LHCN-M2 (cell line): ENCODE data around the gene ADH5. TPM values are rescaled to one million over a fixed set of nuclear protein-coding genes. Genes with fewer than 3 reads are reported as not detected.
"Not testable (repeated sequence)": the region's sequence is repeated elsewhere in the genome, so short reads cannot be mapped to it uniquely, and the experiment has no call there.

Source experiments
- DNase-seq: peaks from one replicate; pipeline ENCODE4 v3.0.0-alpha.2; 2012; ENCODE audit warnings: low read depth
- total RNA-seq: library from RNA; depleted of rRNA; stranded (reverse); fragments of >200 nt; gene quantifications from 2 replicates; pipeline ENCODE4 v1.2.3, GENCODE V29; 2014

ADH5 gene
- total RNA-seq, 1 experiment from 2014 or later: 140 TPM

DNA sequence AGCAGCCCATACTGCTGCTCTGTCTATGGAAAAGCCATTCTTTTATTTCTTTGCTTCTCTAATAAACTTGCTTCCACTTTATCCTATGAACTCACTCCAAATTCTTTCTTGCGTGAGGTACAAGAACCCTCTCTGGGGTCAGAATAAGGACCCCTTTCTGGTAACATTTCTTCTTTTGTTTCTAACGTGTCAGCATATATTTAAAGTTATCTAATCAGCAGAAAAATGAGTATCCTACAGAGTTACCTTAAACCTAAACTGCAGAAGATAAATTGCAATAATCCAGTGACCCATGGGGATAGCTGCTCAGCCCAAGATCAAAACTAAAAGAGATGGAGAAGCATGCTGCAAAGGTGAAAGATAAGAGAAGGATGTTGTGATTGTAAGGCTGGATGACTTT is 4.0 kb downstream of the ADH5 start:
- no peak for DNase-seq

DNA sequence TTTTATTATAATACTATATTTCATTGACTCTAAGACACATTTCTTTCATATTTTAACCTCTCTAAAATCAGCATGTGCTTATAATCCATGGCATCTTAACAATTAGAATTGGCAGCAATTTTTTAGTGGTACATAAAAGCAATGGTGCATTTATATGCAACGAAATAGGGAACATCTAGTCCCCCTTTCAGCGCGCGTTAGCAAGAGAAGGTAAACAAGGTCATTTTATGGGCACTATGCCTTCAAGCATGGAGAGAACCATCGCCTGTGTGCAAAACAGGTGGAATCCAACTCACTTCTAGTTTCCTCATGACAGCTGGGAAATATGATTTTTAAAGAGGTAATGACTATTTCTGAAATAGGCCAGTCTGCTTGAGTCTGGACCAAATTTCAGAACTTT is 6.4 kb downstream of the ADH5 start:
- DNase-seq: no peak

DNA sequence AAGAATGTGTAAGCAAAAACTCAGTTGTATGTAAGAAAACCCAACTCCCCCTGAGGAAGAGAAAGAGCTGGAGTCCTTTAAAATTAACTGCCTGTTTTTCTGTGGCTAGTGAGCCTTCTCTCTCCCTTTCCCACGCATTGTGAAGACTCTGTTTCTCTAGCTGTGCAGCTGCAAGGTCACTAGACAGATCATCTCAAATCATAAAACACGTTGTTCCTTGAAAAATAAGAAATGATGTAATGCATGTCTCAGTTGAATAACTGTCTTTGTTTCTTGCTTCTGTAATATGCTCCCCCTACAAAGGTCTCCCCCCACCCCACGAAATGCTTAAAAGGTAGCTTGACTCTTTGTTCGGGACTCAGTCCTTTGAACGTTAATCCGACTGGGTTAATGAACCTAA is 7.7 kb downstream of the ADH5 start:
- DNase-seq: not testable (repeated sequence)

DNA sequence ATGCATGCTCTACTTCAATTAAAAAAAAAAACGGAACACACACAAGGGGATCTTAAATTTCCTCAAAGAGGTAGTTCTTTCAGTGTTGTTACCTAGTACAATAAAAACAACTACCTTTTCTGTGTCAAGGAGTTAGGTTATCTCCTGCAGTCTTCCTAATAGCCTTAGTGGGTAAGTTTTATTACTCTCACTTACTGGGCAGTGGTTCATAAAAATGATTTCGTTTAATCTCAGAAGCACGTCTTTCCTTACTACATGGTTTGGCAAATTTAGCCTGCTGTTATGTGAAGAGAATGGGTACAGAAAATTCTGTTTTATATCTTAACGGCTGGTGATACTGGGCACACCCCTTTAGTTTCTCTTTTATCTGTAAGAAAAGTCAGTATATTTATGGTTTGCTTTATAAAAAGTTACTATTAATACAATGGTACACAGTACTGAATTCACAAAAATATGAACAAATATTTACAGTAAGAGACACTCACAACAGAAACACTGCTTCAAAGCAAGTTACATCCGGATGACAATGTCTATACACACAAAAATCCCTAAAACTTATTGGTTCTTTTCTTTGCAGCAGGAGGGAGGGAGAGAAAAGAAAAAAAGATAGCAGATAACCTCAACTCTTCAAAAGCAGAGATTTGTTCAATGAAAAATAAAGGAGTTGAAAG is 8.8 kb downstream of the ADH5 start:
- no peak for DNase-seq

DNA sequence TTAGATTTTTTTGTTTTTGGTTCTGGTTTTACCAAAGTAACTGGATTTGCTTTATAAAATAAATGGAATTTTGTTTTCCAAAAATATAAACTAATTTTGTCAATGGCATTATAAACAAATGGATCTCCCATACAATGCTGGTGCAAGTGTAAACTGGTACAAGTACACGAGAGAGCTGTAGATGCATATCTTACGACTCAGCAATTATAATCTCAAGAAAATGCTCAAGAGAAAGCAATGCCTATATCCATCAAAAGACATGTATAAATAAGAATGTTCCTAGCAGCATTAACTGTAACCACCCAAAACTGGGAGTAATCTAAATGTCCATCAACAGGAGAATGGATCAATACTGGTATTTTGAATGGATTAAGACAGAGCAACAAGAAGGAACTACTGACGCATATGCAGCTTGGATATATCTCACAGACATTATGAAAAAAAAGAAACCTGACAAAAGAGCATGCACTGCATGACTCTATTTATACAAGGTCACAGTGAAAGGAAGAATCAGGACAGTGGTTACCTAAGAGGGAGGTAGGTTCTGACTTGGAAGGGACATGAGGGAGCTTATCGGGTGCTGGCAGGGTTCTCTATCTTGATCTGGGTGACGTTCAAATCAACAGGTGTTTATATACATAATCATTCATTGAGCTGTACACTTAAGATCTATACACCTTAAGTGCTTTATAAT is 9.5 kb downstream of the ADH5 start:
- DNase-seq: no peak

DNA sequence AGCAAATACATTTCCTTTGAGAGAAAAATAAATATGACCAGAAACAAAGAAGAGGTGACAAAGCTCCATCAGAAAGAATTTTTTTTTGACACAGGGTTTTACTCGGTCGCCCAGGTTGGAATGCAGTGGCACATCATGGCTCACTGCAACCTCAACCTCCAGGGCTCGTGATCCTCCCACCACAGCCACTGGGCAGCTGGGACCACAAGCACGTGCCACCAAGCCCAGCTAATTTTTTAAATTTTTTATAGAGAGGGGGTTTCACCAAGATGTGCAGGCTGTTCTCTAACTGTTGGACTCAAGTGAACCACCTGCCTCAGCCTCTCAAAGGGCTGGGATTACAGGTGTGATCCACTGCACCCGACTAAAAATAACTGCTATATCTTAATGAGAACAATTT is 10.3 kb downstream of the ADH5 start:
- no peak for DNase-seq

DNA sequence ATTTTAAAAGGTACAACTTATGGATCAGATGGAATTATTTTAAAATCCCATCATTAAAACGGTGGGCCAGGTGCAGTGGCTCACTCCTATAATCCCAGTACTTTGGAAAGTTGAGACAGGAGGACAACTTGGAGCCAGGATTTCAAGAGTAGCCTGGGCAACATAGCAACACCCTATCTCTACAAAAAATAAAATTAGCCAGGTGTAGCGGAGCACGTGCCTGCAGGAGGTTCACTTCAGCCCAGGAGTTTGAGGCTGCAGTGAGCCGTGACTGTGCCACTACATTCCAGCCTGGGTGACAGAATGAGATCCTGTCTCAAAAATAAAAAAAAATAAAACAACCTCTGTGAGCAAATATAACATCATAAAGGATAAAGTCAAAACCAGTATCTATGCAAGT is 11.4 kb downstream of the ADH5 start:
- no peak for DNase-seq

DNA sequence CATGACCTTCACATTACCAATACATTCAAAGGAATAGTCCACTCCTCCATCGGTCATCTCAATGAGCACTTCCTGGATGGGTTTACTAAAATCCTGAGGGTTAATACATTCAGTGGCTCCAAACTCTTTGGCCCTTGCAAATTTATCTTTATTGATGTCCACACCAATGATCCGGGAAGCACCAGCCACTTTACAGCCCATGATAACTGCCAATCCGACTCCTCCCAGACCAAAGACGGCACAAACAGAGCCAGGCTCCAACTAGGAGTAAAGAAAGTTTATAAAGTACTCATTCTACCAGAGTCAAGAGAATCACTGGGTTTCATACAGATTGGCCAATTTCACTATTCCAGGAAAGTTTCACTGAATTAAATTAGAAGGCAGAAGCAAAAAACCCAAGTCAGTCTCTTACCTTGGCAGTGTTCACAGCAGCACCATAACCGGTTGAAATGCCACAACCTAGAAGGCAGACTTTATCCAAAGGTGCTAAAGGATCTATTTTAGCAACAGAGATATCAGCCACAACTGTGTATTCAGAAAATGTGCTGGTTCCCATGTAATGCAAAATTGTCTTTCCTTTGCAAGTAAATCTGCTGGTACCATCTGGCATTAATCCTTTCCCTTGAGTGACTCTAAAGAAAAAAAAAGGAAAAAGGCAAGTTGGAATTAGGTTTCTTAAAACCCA is 12.2 kb downstream of the ADH5 start:
- no peak for DNase-seq

DNA sequence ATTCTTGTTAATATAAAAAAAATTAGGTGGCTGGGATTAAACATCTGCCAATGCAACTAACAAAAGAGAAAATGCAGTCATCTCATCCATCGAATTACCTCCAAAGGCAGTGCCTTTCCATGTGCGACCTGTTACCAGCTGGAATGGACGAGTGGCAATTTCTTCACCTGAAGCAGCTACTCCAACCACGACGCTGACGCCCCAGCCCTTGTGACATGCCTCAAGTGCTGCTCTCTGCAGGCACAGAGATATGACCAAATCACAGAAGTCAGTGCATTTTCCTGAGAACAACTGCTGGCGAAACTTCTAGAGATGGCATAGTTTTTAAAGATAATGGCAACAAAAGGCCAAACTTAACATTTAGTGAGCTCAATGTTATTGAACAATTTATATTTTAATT is 13.8 kb downstream of the ADH5 start:
- DNase-seq: no peak

DNA sequence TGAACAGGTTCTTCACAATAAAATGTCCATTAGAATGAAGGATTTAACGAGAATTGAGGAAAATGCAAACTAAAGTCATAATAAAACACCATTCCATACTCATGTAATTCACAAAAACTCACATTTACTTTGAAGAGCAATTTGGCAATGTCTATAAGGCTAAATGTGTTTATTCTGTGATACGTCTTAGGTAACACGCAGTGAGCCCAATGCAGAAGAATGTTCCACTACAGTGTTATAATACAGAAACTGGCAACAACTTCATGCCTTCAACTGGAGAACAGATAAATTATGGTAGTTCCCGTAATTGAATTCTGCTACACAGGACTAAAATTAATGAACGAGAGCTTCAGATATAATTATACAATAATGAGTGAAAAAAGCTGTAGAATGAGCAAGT is 17.4 kb downstream of the ADH5 start:
- no peak for DNase-seq

DNA sequence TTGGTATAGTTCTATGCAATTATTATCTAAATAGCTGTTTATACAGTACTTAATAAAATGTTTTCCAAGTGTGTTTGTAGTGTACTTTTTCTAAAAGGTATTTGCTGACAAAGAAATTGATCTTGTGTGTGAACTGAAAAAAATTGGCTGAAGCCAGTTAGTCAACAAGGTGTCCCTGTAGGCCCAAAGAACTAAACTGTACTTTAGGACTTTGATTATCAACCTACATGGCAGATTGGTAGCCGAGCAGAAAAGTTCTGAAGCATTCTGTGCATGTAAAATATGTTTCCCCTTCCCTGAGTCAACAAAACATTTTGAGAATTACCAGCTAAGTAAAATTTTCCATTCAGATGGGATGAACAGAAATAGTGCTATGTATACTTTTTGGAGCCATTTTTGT is 21.0 kb downstream of the ADH5 start:
- DNase-seq: no peak

DNA sequence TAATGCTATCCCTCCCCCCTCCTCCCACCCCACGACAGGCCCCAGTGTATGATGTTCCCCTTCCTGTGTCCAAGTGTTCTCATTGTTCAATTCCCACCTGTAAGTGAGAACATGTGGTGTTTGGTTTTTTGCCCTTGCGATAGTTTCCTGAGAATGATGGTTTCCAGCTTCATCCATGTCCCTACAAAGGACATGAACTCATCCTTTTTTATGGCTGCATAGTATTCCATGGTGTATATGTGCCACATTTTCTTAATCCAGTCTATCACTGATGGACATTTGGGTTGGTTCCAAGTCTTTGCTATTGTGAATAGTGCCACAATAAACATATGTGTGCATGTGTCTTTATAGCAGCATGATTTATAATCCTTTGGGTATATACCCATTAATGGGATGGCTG is 23.1 kb downstream of the ADH5 start:
- not testable (repeated sequence) for DNase-seq

DNA sequence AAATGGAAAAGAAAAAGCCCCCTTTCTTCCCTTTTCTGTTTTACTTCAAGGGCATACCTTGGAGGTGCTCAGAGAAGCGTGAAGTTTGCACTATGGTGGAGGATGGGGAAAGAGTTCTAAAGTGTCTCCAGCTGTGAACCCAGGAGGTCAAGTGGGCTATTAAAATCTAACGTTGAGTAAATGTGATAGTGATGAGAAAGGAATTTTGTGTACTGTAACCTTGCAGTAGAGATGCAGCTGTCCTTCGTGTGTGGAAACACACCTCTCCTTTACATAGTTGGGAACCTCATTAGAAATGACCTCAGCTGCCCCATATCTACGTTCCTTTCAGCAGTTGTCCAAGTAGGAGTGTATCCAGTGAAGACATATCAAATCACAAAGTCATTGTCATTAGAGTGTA is 26.5 kb downstream of the ADH5 start:
- DNase-seq: peak; percentile 84

DNA sequence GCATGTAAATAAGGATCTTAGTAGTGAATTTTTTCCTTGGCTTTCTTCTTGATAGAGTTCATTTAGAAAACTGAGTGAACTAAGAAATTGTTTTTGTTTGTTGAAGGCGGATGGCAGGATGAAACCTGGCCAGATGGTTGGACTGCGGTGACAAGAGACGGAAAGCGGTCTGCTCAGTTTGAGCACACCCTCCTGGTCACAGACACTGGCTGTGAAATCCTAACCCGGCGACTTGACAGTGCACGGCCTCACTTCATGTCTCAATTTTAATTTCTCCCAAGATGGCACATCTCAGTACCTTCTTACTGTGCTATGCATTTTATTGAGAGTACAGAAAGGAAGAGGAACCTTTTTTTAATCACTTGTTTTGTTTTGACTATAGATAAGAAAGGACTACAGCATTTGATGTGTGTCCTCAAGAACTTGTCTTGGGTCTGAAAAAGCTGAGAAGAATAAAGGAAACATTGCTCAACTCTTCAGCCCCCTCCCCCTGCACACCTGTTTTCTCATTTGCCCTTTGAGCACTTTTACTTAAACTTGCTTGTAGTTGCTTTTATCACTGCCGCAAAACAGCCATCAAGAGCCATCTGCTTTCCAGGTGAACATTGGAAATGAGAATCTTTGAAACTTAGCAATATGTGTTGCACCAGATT is 27.4 kb downstream of the ADH5 start:
- DNase-seq: no peak

DNA sequence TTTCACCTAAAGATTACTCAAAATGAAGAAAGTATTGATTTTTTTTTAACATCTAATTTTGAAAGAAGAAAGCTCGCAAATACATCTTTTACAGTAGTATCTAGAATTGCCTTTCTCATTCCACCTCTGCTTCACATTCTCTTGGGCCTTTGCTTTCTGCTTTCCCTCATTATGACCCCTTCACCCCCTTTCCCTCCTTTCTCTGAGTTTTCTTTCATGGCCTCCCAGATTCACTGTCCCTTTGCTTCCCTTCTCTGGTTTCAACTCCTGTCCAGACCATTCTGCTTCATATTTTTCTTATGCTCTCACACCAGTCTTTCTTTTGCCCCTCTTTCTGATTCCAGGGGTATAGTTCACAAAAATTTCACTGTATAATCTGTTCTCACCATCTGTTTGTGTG is 29.0 kb downstream of the ADH5 start:
- DNase-seq: no peak

DNA sequence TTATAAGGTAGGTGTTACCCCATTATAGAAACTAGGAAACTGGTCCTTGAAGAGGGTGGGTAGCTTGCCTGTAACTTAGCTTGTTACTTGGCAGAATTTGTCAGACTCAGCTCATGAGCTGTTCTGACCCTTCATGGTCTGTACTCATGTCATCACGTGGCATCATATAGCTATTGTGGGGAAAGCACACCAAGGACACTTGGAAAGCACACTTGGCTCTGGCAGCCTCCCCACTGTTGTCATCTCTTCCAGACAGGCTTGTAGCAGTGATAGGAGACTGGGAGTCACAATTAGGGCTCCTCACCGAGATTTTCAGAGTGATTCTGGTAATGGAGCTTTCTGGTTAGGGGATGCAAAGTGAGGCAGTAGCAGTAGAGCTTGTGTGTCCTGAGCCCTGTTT is 30.4 kb downstream of the ADH5 start:
- no peak for DNase-seq

DNA sequence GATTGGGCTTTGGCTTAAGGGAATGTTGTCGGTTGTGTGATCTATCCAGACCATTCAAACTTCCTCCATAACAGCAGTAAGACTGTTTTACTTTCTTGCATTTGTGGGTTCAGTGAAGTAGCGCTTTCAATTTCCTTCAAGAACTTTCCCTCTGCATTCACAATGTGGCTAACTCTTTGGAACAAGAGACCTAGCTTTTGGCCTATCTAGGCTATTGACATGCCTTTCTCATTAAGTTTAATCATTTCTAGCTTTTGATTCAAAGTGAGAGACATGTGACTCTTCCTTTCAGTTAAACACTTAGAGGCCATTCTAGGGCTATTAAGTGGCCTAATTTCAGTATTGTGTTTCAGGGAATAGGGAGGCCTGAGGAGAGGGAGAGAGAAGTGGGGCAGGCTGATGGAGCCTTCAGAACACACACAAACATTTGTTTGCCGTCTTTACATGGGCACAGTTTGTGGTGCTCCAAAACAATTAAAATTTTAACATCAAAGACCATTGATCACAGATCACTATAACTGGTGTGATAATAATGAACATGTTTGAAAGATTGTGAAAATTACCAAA is 34.1 kb downstream of the ADH5 start:
- no peak for DNase-seq

DNA sequence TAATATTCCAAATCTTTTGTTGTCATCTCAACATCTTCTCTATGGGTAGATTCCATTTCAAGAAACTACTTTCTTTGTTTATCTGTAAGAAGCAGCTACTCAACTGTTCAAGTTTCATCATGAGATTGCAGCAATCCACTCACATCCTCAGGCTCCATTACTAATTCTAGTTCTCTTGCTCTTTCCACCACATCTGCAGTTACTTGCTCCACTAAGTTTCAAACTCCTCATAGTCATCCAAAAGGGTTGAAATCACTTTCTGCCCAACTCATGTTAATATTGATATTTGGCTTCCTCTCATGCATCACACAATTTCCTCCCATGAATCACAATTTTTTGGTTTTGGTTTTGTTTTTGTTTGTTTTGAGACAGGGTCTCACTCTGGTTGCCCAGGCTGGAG is 35.7 kb downstream of the ADH5 start:
- DNase-seq: no peak

DNA sequence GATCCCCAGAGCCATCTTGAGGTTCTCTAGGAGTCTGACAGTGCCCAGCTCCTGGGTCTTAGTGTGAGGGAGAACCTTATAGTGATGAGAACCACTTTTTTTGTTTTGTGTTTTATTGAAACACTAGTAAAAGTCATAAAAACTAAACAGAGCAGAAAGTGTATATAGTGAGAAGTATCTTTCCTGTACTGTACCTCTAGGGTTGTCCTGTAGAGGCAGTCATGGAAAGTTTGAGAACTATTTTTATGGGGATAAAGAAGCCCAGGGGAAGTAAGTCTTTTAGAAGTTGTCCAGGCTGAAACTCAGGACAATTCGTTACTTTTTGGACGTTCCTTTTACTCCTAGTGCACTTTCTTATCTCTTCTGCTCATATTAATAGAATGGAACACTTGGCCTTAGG is 40.9 kb downstream of the ADH5 start:
- no peak for DNase-seq

DNA sequence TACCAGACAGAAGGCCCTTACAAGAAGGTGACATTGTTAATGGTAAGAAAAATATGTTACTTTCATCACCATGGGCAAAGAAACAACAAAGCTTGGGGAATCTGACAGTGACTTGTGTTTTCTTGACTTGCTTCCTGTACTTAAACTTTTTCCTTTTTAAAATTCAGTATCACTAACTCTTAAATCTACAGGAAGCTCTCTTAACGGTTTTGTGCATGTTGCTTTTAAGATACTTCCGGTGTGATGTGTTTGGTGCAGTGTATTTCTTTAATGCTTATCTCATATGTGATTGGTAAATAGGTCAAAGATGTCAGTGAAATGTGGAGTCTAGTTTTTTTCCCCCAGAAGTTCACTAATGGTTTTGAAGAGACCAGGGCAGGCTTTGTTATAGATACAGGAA is 45.2 kb downstream of the ADH5 start:
- DNase-seq: no peak

DNA sequence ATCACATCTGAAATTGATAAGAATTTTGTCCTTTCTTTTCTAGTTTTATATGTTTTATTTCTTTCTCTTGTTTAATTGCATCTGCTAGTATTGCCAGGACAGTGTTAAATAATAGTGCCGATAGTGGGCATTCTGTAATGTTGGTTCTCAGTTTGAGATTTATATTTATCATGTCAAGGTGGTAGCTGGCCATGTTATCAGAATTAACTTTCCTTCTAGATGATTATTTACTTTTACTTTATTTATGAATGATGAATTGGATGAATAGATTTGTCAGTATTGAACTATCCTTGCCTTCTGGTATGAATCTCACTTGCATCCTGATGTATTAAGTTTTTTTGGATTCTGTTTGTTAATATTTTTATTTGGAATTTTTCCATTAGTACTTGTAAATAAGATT is 50.4 kb downstream of the ADH5 start:
- DNase-seq: no peak

DNA sequence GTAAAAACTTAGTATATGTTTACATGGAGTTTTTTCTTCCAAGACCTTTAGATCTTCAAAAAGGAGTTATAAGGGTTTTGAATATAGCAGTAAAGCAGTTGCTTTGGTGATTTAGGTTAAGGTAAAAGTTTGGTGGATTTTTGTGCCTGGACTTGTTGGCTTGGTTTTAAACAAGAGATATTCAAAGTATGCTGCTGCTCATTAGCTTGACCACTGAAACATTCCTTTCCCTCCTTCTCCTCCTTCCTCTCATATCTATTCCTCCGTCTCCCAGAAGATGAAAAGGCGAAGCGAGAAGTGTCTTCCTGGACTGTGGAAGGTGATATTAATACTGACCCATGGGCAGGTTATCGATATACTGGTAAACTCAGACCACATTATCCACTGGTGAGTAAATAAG is 54.6 kb downstream of the ADH5 start:
- no peak for DNase-seq
